Measurements from ENCODE around the gene PCED1B.

DNA sequence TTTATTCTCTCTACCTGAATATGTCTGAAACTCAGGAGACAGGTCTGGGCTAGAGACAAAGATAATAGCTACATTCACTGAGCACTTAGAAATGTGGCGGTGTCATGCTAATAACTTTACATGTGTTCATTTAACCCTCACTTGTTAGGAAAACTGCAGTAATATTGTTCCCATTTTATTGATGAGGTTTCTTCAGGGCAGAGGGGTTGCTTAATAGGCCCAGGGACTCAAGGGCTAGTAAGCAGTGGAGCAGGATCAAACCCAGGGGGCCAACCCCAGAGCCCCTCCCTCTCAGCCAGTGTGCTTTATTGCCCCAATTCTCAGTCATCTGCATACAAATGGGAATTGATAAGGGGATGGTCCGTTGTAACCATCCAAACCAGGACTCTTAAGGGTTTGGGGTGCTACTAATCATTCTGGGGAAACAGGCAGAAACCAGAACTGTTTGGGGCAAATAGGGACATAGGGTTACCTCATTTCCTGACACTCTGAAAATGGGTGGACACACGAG, 143.2 kb downstream of the PCED1B start:
- TF ChIP-seq, protein P1, sequence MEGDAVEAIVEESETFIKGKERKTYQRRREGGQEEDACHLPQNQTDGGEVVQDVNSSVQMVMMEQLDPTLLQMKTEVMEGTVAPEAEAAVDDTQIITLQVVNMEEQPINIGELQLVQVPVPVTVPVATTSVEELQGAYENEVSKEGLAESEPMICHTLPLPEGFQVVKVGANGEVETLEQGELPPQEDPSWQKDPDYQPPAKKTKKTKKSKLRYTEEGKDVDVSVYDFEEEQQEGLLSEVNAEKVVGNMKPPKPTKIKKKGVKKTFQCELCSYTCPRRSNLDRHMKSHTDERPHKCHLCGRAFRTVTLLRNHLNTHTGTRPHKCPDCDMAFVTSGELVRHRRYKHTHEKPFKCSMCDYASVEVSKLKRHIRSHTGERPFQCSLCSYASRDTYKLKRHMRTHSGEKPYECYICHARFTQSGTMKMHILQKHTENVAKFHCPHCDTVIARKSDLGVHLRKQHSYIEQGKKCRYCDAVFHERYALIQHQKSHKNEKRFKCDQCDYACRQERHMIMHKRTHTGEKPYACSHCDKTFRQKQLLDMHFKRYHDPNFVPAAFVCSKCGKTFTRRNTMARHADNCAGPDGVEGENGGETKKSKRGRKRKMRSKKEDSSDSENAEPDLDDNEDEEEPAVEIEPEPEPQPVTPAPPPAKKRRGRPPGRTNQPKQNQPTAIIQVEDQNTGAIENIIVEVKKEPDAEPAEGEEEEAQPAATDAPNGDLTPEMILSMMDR (IDR thresholded peaks at IDR 0.05): no peak
- TF ChIP-seq CREM (CRISPR knock-in tag; IDR thresholded peaks at IDR 0.05) (no peak), CBFB (CRISPR knock-in tag; IDR thresholded peaks at IDR 0.05; ENCODE audit: low read depth) (no peak), SMAD3 (CRISPR knock-in tag; IDR thresholded peaks at IDR 0.05; ENCODE audit: borderline replicate concordance) (no peak), ZNF263 (CRISPR knock-in tag; IDR thresholded peaks at IDR 0.05; ENCODE audit: low read depth) (no peak), JUN (CRISPR knock-in tag; IDR thresholded peaks at IDR 0.05) (no peak)
- TF ChIP-seq, protein P2, sequence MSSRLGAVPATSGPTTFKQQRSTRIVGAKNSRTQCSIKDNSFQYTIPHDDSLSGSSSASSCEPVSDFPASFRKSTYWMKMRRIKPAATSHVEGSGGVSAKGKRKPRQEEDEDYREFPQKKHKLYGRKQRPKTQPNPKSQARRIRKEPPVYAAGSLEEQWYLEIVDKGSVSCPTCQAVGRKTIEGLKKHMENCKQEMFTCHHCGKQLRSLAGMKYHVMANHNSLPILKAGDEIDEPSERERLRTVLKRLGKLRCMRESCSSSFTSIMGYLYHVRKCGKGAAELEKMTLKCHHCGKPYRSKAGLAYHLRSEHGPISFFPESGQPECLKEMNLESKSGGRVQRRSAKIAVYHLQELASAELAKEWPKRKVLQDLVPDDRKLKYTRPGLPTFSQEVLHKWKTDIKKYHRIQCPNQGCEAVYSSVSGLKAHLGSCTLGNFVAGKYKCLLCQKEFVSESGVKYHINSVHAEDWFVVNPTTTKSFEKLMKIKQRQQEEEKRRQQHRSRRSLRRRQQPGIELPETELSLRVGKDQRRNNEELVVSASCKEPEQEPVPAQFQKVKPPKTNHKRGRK (CRISPR knock-in tag; IDR thresholded peaks at IDR 0.05; ENCODE audit: borderline replicate concordance): no peak
- TF ChIP-seq, protein P3, sequence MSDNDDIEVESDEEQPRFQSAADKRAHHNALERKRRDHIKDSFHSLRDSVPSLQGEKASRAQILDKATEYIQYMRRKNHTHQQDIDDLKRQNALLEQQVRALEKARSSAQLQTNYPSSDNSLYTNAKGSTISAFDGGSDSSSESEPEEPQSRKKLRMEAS (CRISPR knock-in tag; IDR thresholded peaks at IDR 0.05): no peak
- TF ChIP-seq, protein P4, sequence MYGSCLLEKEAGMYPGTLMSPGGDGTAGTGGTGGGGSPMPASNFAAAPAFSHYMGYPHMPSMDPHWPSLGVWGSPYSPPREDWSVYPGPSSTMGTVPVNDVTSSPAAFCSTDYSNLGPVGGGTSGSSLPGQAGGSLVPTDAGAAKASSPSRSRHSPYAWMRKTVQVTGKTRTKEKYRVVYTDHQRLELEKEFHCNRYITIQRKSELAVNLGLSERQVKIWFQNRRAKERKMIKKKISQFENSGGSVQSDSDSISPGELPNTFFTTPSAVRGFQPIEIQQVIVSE (CRISPR knock-in tag; IDR thresholded peaks at IDR 0.05; ENCODE audit: borderline replicate concordance): no peak

Measured in WTC11 (cell line).